ENCODE results near the gene STK11IP. TPM values are rescaled to one million over a fixed set of nuclear protein-coding genes. Genes with fewer than 3 reads are reported as not detected.
A peak's percentile ranks its signal among the peaks of the same experiment; 100 is the strongest.

Gene STK11IP
- total RNA-seq, 2 donors from 2014 or later: 28.5 to 53.0 TPM

- Mint-ChIP-seq H3K27ac (no peak overlapping the region), H3K9me3 (no peaks in the 10 kb centered on the region), H3K36me3 (no peaks in the 10 kb centered on the region)
- no peak for DNase-seq (ENCODE audit: low spot score in 2 of 2)
- ATAC-seq: no peak
These were observed 27.5 kb downstream of the STK11IP start for GRCh38 chr2:219625179-219625578.

GRCh38 chr2:219626540-219626939 lies 28.9 kb downstream of the STK11IP start:
- no peak for DNase-seq (ENCODE audit: low spot score in 2 of 2)
- ATAC-seq: no peak
- Mint-ChIP-seq H3K27ac (no peak overlapping the region), H3K9me3 (no peaks in the 10 kb centered on the region), H3K36me3 (no peaks in the 10 kb centered on the region)

GRCh38 chr2:219627103-219628100 lies 29.7 kb downstream of the STK11IP start, which contains the start of gene SLC4A3:
SLC4A3 (plus strand) TSS chr2:219627630; CDS start chr2:219627993, 363 bp downstream.
- Mint-ChIP-seq H3K36me3 (no peaks in the 10 kb centered on the region), H3K9me3 (no peaks in the 10 kb centered on the region), H3K27ac (no peak within 1 kb of the TSS)
- DNase-seq (ENCODE audit: low spot score in 2 of 2): no peak
- ATAC-seq: peak; percentile 49 to 68

- no peaks in the 10 kb centered on the region for H3K36me3 Mint-ChIP-seq
- ATAC-seq (no peak), DNase-seq (ENCODE audit: low spot score in 2 of 2) (no peak)
- H3K27ac Mint-ChIP-seq: no peak overlapping the region
- H3K9me3 Mint-ChIP-seq: no peaks in the 10 kb centered on the region
These were observed 30.8 kb downstream of the STK11IP start for GRCh38 chr2:219628235-219628985.

DNA sequence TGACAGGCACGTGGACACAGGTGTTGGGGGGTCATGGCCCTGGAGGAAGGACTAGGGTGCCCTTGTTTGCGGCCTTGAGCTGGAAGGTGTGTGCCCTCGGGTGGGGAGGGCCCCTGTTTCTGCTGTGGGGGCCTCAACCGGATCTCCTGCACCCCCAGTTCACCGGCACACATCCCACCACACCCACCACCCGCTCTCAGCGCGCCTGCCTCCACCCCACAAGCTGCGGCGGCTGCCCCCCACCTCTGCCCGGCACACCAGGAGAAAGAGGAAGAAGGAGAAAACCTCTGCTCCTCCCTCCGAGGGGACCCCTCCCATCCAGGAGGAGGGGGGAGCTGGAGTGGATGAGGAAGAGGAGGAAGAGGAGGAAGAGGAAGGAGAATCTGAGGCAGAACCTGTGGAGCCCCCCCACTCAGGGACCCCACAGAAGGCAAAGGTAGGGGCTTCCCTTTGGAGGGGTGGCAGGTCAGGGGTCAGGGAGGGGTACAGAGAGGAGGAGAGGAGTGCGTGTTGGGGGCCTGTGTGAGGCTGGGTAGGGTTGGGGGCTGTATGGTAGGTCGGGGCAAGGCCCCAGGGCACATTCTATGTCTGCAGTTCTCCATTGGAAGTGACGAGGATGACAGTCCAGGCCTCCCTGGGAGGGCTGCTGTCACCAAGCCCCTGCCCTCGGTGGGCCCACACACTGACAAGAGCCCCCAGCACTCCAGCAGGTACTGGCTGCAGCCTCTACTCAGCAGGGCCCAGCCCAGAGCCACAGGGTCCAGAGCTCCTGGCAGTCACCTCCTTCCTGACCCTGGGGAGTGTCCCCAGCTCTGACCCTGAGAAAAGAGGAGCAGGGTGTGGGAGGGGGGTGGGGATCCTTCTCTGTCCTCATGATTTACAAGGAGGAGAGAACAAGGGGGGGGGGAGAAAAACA lies 31.6 kb downstream of the STK11IP start:
- Mint-ChIP-seq H3K36me3 (no peaks in the 10 kb centered on the region), H3K9me3 (no peaks in the 10 kb centered on the region), H3K27ac (no peak overlapping the region)
- DNase-seq (ENCODE audit: low spot score in 2 of 2) (no peak), ATAC-seq (no peak)

DNA sequence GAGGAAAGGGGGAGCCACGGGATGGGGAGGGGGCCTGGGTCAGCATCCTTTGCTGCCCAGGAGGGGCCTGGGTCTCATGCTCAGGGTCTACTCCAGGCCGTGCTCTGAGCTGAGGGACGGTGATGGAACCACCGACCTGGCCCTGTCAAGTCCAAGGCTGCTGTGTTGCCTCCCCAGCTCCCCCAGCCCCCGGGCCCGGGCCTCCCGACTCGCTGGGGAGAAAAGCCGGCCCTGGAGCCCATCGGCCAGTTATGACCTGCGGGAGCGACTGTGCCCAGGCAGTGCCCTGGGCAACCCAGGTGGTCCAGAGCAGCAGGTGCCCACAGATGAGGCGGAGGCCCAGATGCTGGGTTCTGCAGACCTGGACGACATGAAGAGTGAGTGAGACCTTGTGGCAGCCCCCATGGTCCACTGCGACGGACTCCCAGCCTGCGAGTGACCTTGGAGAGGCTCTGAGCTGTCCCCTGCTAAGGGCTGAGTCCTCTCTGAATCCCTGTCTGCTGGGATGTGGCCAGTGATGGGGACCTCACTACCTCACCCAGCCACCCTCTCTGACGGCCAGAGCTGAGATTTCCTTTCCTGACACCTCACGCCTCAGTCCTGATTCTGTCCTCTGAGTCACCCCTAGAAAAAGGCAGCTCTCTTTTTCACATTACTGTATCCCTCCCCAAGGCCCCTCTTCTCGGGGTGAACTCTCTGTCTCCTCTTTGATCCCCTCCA lies 32.5 kb downstream of the STK11IP start:
- H3K9me3 Mint-ChIP-seq: no peaks in the 10 kb centered on the region
- no peaks in the 10 kb centered on the region for H3K36me3 Mint-ChIP-seq
- H3K27ac Mint-ChIP-seq: no peak overlapping the region
- DNase-seq (ENCODE audit: low spot score in 2 of 2) (no peak), ATAC-seq (peak in 1 of 2 donors; percentile 33)

GRCh38 chr2:219630770-219631405 lies 33.2 kb downstream of the STK11IP start:
- no peak overlapping the region for H3K27ac Mint-ChIP-seq
- ATAC-seq (no peak), DNase-seq (ENCODE audit: low spot score in 2 of 2) (no peak)
- no peaks in the 10 kb centered on the region for H3K36me3 Mint-ChIP-seq
- no peaks in the 10 kb centered on the region for H3K9me3 Mint-ChIP-seq

- no peaks in the 10 kb centered on the region for H3K36me3 Mint-ChIP-seq
- no peaks in the 10 kb centered on the region for H3K9me3 Mint-ChIP-seq
- H3K27ac Mint-ChIP-seq: no peak overlapping the region
- ATAC-seq: no peak
- no peak for DNase-seq (ENCODE audit: low spot score in 2 of 2)
These were observed 33.8 kb downstream of the STK11IP start for GRCh38 chr2:219631406-219631891.

GRCh38 chr2:219631904-219632759 lies 34.5 kb downstream of the STK11IP start:
- Mint-ChIP-seq H3K36me3 (no peaks in the 10 kb centered on the region), H3K9me3 (no peaks in the 10 kb centered on the region), H3K27ac (no peak overlapping the region)
- DNase-seq (ENCODE audit: low spot score in 2 of 2) (no peak), ATAC-seq (no peak)

- H3K27ac Mint-ChIP-seq: no peak overlapping the region
- no peak for ATAC-seq
- no peak for DNase-seq (ENCODE audit: low spot score in 2 of 2)
- no peaks in the 10 kb centered on the region for H3K9me3 Mint-ChIP-seq
- H3K36me3 Mint-ChIP-seq: no peaks in the 10 kb centered on the region
These were observed 35.1 kb downstream of the STK11IP start for GRCh38 chr2:219632760-219633105.

GRCh38 chr2:219633276-219634065 lies 35.8 kb downstream of the STK11IP start:
- Mint-ChIP-seq H3K36me3 (no peaks in the 10 kb centered on the region), H3K27ac (peak overlapping the region in 1 of 2 donors; percentile 22), H3K9me3 (no peaks in the 10 kb centered on the region)
- no peak for ATAC-seq
- DNase-seq (ENCODE audit: low spot score in 2 of 2): no peak

DNA sequence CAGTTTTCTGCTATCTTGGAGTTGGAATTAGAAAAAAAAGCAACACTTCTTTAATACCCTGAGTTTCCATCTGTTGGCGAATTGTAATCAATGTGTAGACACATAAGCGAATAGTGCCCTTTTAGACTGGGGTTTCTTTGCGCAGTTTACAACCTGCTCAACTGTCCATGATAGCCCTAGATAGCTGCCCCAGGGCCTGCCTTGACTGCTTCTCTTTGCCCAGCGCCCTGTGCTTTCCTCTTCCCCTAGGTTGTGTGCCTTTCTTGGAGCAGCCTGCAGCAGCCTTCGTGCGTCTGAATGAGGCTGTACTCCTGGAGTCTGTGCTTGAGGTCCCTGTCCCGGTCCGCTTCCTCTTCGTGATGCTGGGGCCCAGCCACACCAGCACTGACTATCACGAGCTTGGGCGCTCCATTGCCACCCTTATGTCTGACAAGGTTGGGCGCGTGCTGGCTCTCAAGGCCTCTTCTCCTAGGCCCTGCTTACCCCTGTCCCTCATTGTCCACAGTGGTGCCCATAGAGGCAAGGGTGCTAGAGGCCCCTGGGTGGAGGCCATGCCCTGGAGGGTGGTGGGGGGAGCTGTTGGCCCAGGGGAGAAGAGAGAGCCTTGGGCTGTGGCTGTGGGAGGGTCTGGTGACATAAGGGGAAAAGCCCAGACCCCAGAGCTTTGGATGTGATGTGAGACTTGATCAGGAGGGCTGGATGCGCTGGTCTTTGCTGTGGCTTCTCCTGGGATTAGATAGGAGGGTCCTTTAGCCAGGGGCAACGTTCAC lies 36.7 kb downstream of the STK11IP start:
- DNase-seq (ENCODE audit: low spot score in 2 of 2) (no peak), ATAC-seq (no peak)
- no peaks in the 10 kb centered on the region for H3K9me3 Mint-ChIP-seq
- H3K27ac Mint-ChIP-seq: no peak overlapping the region
- no peaks in the 10 kb centered on the region for H3K36me3 Mint-ChIP-seq

DNA sequence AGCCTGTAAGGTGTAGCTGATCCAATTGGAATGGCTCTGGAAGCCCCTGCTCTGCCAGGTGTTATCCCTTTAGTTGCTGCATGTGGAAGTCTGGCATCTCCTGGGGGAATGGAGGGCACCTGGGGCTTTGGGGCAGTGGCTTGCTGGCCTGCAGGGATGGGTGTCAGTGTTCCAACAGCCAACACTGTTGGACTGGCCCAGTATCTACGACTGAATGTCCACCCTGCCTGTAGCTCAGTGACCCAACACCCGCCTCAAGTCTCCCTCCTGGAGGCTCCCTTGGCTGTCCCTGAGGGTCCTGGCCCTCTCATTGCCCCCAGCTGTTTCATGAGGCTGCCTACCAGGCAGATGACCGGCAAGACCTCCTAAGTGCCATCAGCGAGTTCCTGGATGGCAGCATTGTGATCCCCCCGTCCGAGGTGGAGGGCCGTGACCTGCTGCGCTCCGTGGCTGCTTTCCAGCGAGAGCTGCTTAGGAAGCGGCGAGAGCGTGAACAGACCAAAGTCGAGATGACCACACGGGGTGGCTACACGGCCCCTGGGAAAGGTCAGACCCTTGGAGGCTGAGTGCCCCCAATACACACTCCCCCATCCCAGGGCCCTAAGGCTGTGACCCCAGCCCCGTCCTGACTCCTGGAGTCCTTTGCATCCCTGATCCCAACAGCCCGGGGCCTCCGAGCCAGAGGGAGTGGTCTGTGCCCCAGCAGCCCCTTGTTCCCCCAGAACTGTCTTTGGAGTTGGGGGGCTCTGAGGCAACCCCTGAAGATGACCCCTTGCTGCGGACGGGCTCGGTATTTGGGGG lies 37.5 kb downstream of the STK11IP start:
- ATAC-seq: no peak
- H3K36me3 Mint-ChIP-seq: no peaks in the 10 kb centered on the region

More for the DNA sequence above, 37.5 kb downstream of the STK11IP start:
- Mint-ChIP-seq H3K9me3 (no peaks in the 10 kb centered on the region), H3K27ac (no peak overlapping the region)
- no peak for DNase-seq (ENCODE audit: low spot score in 2 of 2)

Data from activated naive CD4-positive, alpha-beta T cell treated with anti-CD3 and anti-CD28 coated beads, Interleukin-2, amount 50 U/mL, for 72 hours (primary cell).